Loucy (cell line): ENCODE results near the gene ATP5PD.

Experiments
- CTCF ChIP-seq: fragments of 200-600 bp; sonication (generic); conservative IDR thresholded peaks from 2 replicates; pipeline ENCODE4 v1.5.1; 2014; ENCODE audit warnings: mild to moderate bottlenecking, antibody characterized with exemption, low read length
- EZH2phosphoT487 ChIP-seq: fragments of 200-600 bp; IDR thresholded peaks from 2 replicates; pipeline ENCODE4 v1.6.1; 2018; ENCODE audit warnings: antibody characterized with exemption, mild to moderate bottlenecking, moderate library complexity, borderline replicate concordance

DNA sequence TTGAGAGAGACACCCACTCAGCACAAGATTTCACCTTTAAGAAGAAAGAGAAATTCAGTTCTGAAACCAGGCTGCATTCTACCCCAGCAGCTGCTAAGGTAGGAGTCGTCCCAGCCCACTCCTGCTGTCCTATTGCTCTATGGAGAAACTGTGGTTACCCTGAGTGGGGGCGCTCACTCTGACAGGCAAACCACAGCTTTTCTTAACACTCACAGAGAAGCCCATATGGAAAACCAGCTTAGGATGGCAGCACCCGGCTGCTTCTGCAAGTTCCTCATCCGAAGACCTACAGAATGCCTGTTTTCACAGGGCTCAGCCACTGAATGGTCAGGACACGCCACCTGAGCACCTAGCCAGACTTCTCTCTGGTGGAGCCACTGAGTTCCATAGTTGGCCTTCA lies 7.5 kb downstream of the ATP5PD start:
- TF ChIP-seq CTCF (no peak), EZH2phosphoT487 (no peak)
